Neural progenitor cell (in vitro differentiated cells): ENCODE results near the gene UBE3A. TPM values are rescaled to one million over a fixed set of nuclear protein-coding genes. Genes with fewer than 3 reads are reported as not detected.

Experiments used
- DNase-seq: peaks from one replicate; pipeline ENCODE4 v3.0.0-alpha.2; 2016; ENCODE audit warnings: low spot score
- H2AFZ ChIP-seq: fragments of 200-600 bp; sonication (generic); replicated peaks from 2 replicates; pipeline ENCODE4 v1.6.1; 2016; ENCODE audit warnings: antibody characterized with exemption
- H3F3A ChIP-seq: fragments of 200-600 bp; sonication (generic); 2 replicates; pipeline ENCODE4 v1.6.1; 2016; ENCODE audit warnings: antibody characterized with exemption, low read depth
- H3K27ac ChIP-seq: fragments of 200-600 bp; sonication (generic); 2 replicates; pipeline ENCODE4 v1.5.1; 2016; ENCODE audit warnings: mild to moderate bottlenecking
- H3K27me3 ChIP-seq: fragments of 200-600 bp; sonication (generic); 2 replicates; pipeline ENCODE4 v1.6.1; 2016; ENCODE audit warnings: mild to moderate bottlenecking, moderate library complexity
- H3K36me3 ChIP-seq: fragments of 200-600 bp; sonication (generic); 2 replicates; pipeline ENCODE4 v1.5.1; 2016
- H3K4me1 ChIP-seq: fragments of 200-600 bp; sonication (generic); 2 replicates; pipeline ENCODE4 v1.6.1; 2016; ENCODE audit warnings: mixed run types
- H3K4me2 ChIP-seq: fragments of 200-600 bp; sonication (generic); 2 replicates; pipeline ENCODE4 v1.6.1; 2016
- H3K4me3 ChIP-seq: fragments of 200-600 bp; sonication (generic); 2 replicates; pipeline ENCODE4 v1.5.1; 2016
- H3K79me2 ChIP-seq: fragments of 200-600 bp; sonication (generic); 2 replicates; pipeline ENCODE4 v1.6.1; 2016; ENCODE audit warnings: low read depth
- H3K9ac ChIP-seq: fragments of 200-600 bp; sonication (generic); 2 replicates; pipeline ENCODE4 v1.6.1; 2016
- H3K9me3 ChIP-seq: fragments of 200-600 bp; sonication (generic); 2 replicates; pipeline ENCODE4 v1.5.1; 2016; ENCODE audit warnings: low read depth
- H4K20me1 ChIP-seq: fragments of 200-600 bp; sonication (generic); 2 replicates; pipeline ENCODE4 v1.6.1; 2016; ENCODE audit warnings: low read depth
- H3K27ac Mint-ChIP-seq: 3 replicates; pipeline ENCODE4 v1.8.0; 2021; ENCODE audit warnings: mixed read lengths
- H3K27me3 Mint-ChIP-seq: 2 replicates; pipeline ENCODE4 v1.8.0; 2022; ENCODE audit warnings: low read depth, mild to moderate bottlenecking, inconsistent platforms, moderate library complexity, mixed read lengths; ENCODE audit not compliant: insufficient read depth
- H3K36me3 Mint-ChIP-seq: 3 replicates; pipeline ENCODE4 v1.8.0; 2021; ENCODE audit warnings: mixed read lengths
- H3K4me1 Mint-ChIP-seq: 3 replicates; pipeline ENCODE4 v1.8.0; 2021; ENCODE audit warnings: mixed read lengths
- H3K4me3 Mint-ChIP-seq: 3 replicates; pipeline ENCODE4 v1.8.0; 2021; ENCODE audit warnings: mild to moderate bottlenecking, moderate library complexity, mixed read lengths
- H3K9me3 Mint-ChIP-seq: 3 replicates; pipeline ENCODE4 v1.8.0; 2020; ENCODE audit warnings: mixed read lengths
- CTCF ChIP-seq: fragments of 200-600 bp; sonication (generic); IDR thresholded peaks from 2 replicates; pipeline ENCODE4 v1.5.1; 2017; ENCODE audit warnings: antibody characterized with exemption, mild to moderate bottlenecking
- EZH2 ChIP-seq: fragments of 200-600 bp; sonication (generic); IDR thresholded peaks from 2 replicates; pipeline ENCODE4 v1.6.1; 2017; ENCODE audit warnings: antibody characterized with exemption, mild to moderate bottlenecking, moderate library complexity
- EZH2phosphoT487 ChIP-seq: fragments of 200-600 bp; sonication (generic); IDR thresholded peaks from 2 replicates; pipeline ENCODE4 v1.6.1; 2017; ENCODE audit warnings: antibody characterized with exemption
- total RNA-seq: library from RNA; depleted of rRNA; stranded (reverse); fragments of >200 nt; gene quantifications from 2 replicates; pipeline ENCODE4 v1.2.3, GENCODE V29; 2015; ENCODE audit warnings: low replicate concordance

Gene UBE3A
- total RNA-seq, 1 donor from 2014 or later, result 117 TPM

GRCh38 chr15:25397100-25397499, 41.7 kb downstream of the UBE3A start:
- no peak overlapping the region for H3K27ac Mint-ChIP-seq

GRCh38 chr15:25394898-25395297, 43.9 kb downstream of the UBE3A start:
- Histone ChIP-seq H3K4me1 (no peaks in the 10 kb centered on the region), H3K27me3 (no peaks in the 10 kb centered on the region), H3K27ac (no peak overlapping the region), H4K20me1 (peaks cover 29% of the 10 kb centered on the region), H2AFZ (no peak overlapping the region), H3K9me3 (no peaks in the 10 kb centered on the region), H3F3A (no peaks in the 10 kb centered on the region), H3K4me3 (no peak overlapping the region), H3K36me3 (peaks cover 4% of the 10 kb centered on the region), H3K9ac (no peak overlapping the region), H3K79me2 (peaks cover 99% of the 10 kb centered on the region), H3K4me2 (no peak overlapping the region)
- no peak overlapping the region for H3K4me3 Mint-ChIP-seq
- peaks cover 5% of the 10 kb centered on the region for H3K27me3 Mint-ChIP-seq
- H3K9me3 Mint-ChIP-seq, result peaks cover 23% of the 10 kb centered on the region
- H3K4me1 Mint-ChIP-seq, result peaks cover 2% of the 10 kb centered on the region
- no peak for TF ChIP-seq EZH2phosphoT487
- TF ChIP-seq CTCF, result no peak
- TF ChIP-seq EZH2, result no peak
- DNase-seq, result peak; percentile 10
- peaks cover 52% of the 10 kb centered on the region for H3K36me3 Mint-ChIP-seq
- no peak overlapping the region for H3K27ac Mint-ChIP-seq

More at GRCh38 chr15:25397100-25397499, 41.7 kb downstream of the UBE3A start:
- no peak for DNase-seq
- Histone ChIP-seq H3K27ac (no peak overlapping the region), H2AFZ (no peak overlapping the region), H3K36me3 (no peaks in the 10 kb centered on the region), H3K79me2 (peaks cover 93% of the 10 kb centered on the region), H3K9ac (no peak overlapping the region), H3F3A (no peaks in the 10 kb centered on the region), H3K4me3 (no peak overlapping the region), H3K4me2 (no peak overlapping the region), H4K20me1 (peaks cover 26% of the 10 kb centered on the region), H3K9me3 (no peaks in the 10 kb centered on the region), H3K4me1 (no peaks in the 10 kb centered on the region), H3K27me3 (no peaks in the 10 kb centered on the region)
- Mint-ChIP-seq H3K27me3 (peaks cover 5% of the 10 kb centered on the region), H3K4me1 (peaks cover 2% of the 10 kb centered on the region), H3K36me3 (peaks cover 63% of the 10 kb centered on the region), H3K9me3 (peaks cover 33% of the 10 kb centered on the region), H3K4me3 (no peak overlapping the region)
- TF ChIP-seq EZH2phosphoT487, result no peak
- no peak for TF ChIP-seq EZH2
- no peak for TF ChIP-seq CTCF

- Mint-ChIP-seq H3K36me3 (peaks cover 59% of the 10 kb centered on the region), H3K4me1 (peaks cover 2% of the 10 kb centered on the region), H3K27me3 (no peaks in the 10 kb centered on the region), H3K9me3 (peaks cover 28% of the 10 kb centered on the region), H3K27ac (no peak overlapping the region), H3K4me3 (no peak overlapping the region)
- Histone ChIP-seq H4K20me1 (peaks cover 29% of the 10 kb centered on the region), H3K4me1 (no peaks in the 10 kb centered on the region), H3K9ac (no peak overlapping the region), H3F3A (no peaks in the 10 kb centered on the region), H3K27ac (no peak overlapping the region), H2AFZ (no peak overlapping the region), H3K9me3 (no peaks in the 10 kb centered on the region), H3K4me3 (no peak overlapping the region), H3K36me3 (peaks cover 7% of the 10 kb centered on the region), H3K4me2 (no peak overlapping the region), H3K27me3 (no peaks in the 10 kb centered on the region), H3K79me2 (peaks cover 99% of the 10 kb centered on the region)
- TF ChIP-seq EZH2 (no peak), EZH2phosphoT487 (no peak), CTCF (no peak)
- DNase-seq, result no peak
Observed at GRCh38 chr15:25392806-25393205, 46.0 kb downstream of the UBE3A start.
